22Rv1 (cell line): ENCODE results near the gene ACOX1.

Experiments
- CTCF ChIP-seq: fragments of 450-650 bp; IDR thresholded peaks from 2 replicates; pipeline ENCODE4 v1.5.1; 2017; ENCODE audit warnings: mild to moderate bottlenecking
- ZFX ChIP-seq: fragments of 450-650 bp; IDR thresholded peaks from 2 replicates; pipeline ENCODE4 v1.6.1; 2017; ENCODE audit warnings: antibody characterized with exemption, borderline replicate concordance

- no peak for TF ChIP-seq CTCF
- no peak for TF ChIP-seq ZFX
These were observed 58.9 kb downstream of the ACOX1 start for GRCh38 chr17:75920045-75920560.
